T-helper 17 cell (primary cell): ENCODE measurements around the gene NAGLU. TPM values are rescaled to one million over a fixed set of nuclear protein-coding genes. Genes with fewer than 3 reads are reported as not detected.
A peak's percentile ranks its signal among the peaks of the same experiment; 100 is the strongest.

Experiments used
- ATAC-seq: fragments of 150-1000 bp; cut with Tn5 transposase; 2 replicates; pipeline ENCODE4 v1.10.0; 2021; ENCODE audit warnings: mild to moderate bottlenecking, moderate library complexity
- DNase-seq, 3 donors: peaks; one replicate each; pipeline versions ENCODE4 v3.0.0 to v3.0.0-alpha.2; 2020 to 2021
- H3K9me3 ChIP-seq: one replicate; pipeline ENCODE4 v1.7.0; 2013; ENCODE audit warnings: low read length, mild to moderate bottlenecking; ENCODE audit not compliant: control insufficient read depth, poor library complexity, severe bottlenecking
- H3K27ac Mint-ChIP-seq: one replicate; pipeline ENCODE4 v1.8.0; 2022; ENCODE audit warnings: mild to moderate bottlenecking, moderate library complexity, mixed read lengths
- H3K27me3 Mint-ChIP-seq: one replicate; pipeline ENCODE4 v1.8.0; 2022; ENCODE audit warnings: mixed read lengths
- H3K36me3 Mint-ChIP-seq: one replicate; pipeline ENCODE4 v1.8.0; 2022; ENCODE audit warnings: low read depth, mixed read lengths
- H3K4me1 Mint-ChIP-seq: one replicate; pipeline ENCODE4 v1.8.0; 2022; ENCODE audit warnings: mild to moderate bottlenecking, mixed read lengths
- H3K4me3 Mint-ChIP-seq: one replicate; pipeline ENCODE4 v1.8.0; 2022; ENCODE audit warnings: mild to moderate bottlenecking, moderate library complexity, mixed read lengths
- total RNA-seq, 4 donors: library from RNA in 2 of 4; stranded (reverse) in 2 of 4; gene quantifications; one replicate each; pipeline ENCODE4 v1.2.3 and lab custom pipeline; 2022 to 2026

Gene NAGLU
- total RNA-seq, 2 donors from 2014 or later, result 12.5 to 13.2 TPM

GRCh38 chr17:42584880-42585279 is 48.8 kb downstream of the NAGLU start:
- no peaks in the 10 kb centered on the region for H3K27me3 Mint-ChIP-seq
- ATAC-seq (no peak), DNase-seq (no peak)
- H3K4me3 Mint-ChIP-seq, result no peak overlapping the region
- H3K4me1 Mint-ChIP-seq, result peaks cover 5% of the 10 kb centered on the region
- H3K9me3 ChIP-seq, result no peaks in the 10 kb centered on the region
- peaks cover 2% of the 10 kb centered on the region for H3K36me3 Mint-ChIP-seq
- H3K27ac Mint-ChIP-seq, result peak overlapping the region; percentile 47

- H3K4me1 Mint-ChIP-seq, result peaks cover 5% of the 10 kb centered on the region
- no peak overlapping the region for H3K4me3 Mint-ChIP-seq
- H3K27me3 Mint-ChIP-seq, result no peaks in the 10 kb centered on the region
- DNase-seq (no peak), ATAC-seq (no peak)
- H3K9me3 ChIP-seq, result no peaks in the 10 kb centered on the region
- peak overlapping the region; percentile 47 for H3K27ac Mint-ChIP-seq
- H3K36me3 Mint-ChIP-seq, result peaks cover 2% of the 10 kb centered on the region
Measured at GRCh38 chr17:42585353-42585752, 49.3 kb downstream of the NAGLU start.

DNA sequence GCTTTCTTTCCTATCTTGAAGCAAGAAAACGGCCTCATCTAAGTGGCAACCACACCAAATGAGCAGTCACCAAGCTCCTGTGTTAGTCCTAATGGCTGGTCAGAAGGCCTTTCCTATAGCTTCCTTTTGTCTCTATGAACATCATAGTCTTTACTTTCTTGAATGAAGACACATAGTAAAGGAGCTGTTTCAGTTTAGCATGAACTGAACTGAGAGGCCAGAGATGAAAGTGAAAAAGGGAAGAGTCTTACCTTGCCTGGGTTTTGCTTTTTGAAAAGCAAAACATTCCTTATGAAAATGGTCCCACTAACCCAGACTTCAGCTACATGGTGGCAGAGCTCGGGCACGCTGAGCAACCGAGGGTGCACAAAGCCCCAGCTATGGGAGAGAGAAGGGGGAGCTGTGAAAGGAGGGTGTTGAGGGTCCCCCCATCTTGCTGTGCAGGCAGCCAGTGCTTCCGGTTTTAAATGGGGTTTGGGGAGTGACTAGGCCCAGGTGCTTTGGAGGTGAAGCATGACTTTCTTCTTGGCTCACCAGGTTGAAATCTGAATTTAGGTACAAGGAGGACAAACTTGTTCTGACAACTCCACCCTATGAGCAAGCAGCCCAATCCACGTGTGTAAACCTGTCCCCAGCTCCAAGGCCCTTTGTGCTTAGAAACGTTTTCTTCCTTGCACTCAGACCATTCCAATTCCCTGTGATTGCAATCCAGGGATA is 50.6 kb downstream of the NAGLU start:
- H3K36me3 Mint-ChIP-seq, result peaks cover 2% of the 10 kb centered on the region
- no peaks in the 10 kb centered on the region for H3K27me3 Mint-ChIP-seq
- DNase-seq, result no peak
- H3K27ac Mint-ChIP-seq, result no peak overlapping the region
- H3K9me3 ChIP-seq, result no peaks in the 10 kb centered on the region
- peaks cover 5% of the 10 kb centered on the region for H3K4me1 Mint-ChIP-seq
- no peak overlapping the region for H3K4me3 Mint-ChIP-seq
- ATAC-seq, result no peak

- peaks cover 7% of the 10 kb centered on the region for H3K4me1 Mint-ChIP-seq
- H3K27ac Mint-ChIP-seq, result no peak overlapping the region
- H3K27me3 Mint-ChIP-seq, result no peaks in the 10 kb centered on the region
- peaks cover 2% of the 10 kb centered on the region for H3K36me3 Mint-ChIP-seq
- H3K4me3 Mint-ChIP-seq, result no peak overlapping the region
- no peak for DNase-seq
- no peak for ATAC-seq
- H3K9me3 ChIP-seq, result no peaks in the 10 kb centered on the region
Measured at GRCh38 chr17:42590886-42591285, 54.8 kb downstream of the NAGLU start.

DNA sequence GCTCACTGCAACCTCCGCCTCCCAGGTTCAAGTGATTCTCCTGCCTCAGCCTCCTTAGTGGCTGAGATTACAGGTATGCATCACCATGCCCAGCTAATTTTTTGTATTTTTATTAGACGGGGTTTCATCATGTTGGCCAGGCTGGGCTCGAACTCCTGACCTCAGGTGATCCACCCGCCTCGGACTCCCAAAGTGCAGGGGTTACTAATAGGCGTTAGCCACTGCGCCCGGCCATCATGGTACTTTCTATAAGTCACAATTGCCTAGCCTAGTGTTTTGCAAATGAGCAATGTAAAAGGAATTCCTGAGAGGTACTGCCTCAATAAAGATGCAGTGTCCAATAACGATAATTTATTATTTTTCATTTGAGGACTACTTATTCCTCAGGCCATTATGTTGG is 55.4 kb downstream of the NAGLU start:
- no peak for ATAC-seq
- peaks cover 4% of the 10 kb centered on the region for H3K36me3 Mint-ChIP-seq
- H3K9me3 ChIP-seq, result no peaks in the 10 kb centered on the region
- H3K4me1 Mint-ChIP-seq, result peaks cover 9% of the 10 kb centered on the region
- no peaks in the 10 kb centered on the region for H3K27me3 Mint-ChIP-seq
- H3K27ac Mint-ChIP-seq, result peak overlapping the region; percentile 21
- no peak overlapping the region for H3K4me3 Mint-ChIP-seq
- DNase-seq, result no peak

Other genes with a start within 250 kb of the NAGLU start
- 100 to 1,000 TPM; 153 to 177 TPM for gene STAT5A, start 247.7 kb upstream of the NAGLU start, total RNA-seq
- gene STAT3, start 147.8 kb upstream of the NAGLU start, total RNA-seq, result 100 to 1,000 TPM; 203 to 221 TPM
- gene CAVIN1, start 113.0 kb upstream of the NAGLU start, total RNA-seq, result under 1 TPM; 0.47 to 0.90 TPM
- gene ATP6V0A1, start 77.4 kb upstream of the NAGLU start, total RNA-seq, result 10 to 100 TPM; 15.4 to 18.5 TPM
- gene HSD17B1, start 16.7 kb downstream of the NAGLU start, total RNA-seq, result 1 to 10 TPM in 1 of 2 donors, under 1 TPM in 1; 0.90 to 1.2 TPM
- gene COASY, start 25.9 kb downstream of the NAGLU start, total RNA-seq, result 10 to 100 TPM; 39.1 to 49.4 TPM
- 10 to 100 TPM; 33.1 to 36.1 TPM for gene MLX, start 30.9 kb downstream of the NAGLU start, total RNA-seq
- 1 to 10 TPM; 2.4 to 2.6 TPM for gene PSMC3IP, start 41.5 kb downstream of the NAGLU start, total RNA-seq
- 10 to 100 TPM; 43.5 to 57.9 TPM for gene RETREG3, start 73.1 kb downstream of the NAGLU start, total RNA-seq
- 1 to 10 TPM; 6.1 to 9.8 TPM for gene TUBG1, start 73.4 kb downstream of the NAGLU start, total RNA-seq
- gene TUBG2, start 123.0 kb downstream of the NAGLU start, total RNA-seq, result 10 to 100 TPM in 1 of 2 donors, 1 to 10 TPM in 1; 8.9 to 11.3 TPM
- under 1 TPM; 0.78 to 0.85 TPM for gene PLEKHH3, start 140.8 kb downstream of the NAGLU start, total RNA-seq
- gene CCR10, start 145.6 kb downstream of the NAGLU start, total RNA-seq, result 1 to 10 TPM; 1.4 to 1.6 TPM
- 1 to 10 TPM; 3.9 to 6.9 TPM for gene CNTNAP1, start 146.3 kb downstream of the NAGLU start, total RNA-seq
- gene EZH1, start 208.8 kb downstream of the NAGLU start, total RNA-seq, result 10 to 100 TPM; 72.6 to 77.0 TPM
- not detected for gene RAMP2, start 225.0 kb downstream of the NAGLU start, total RNA-seq
- 10 to 100 TPM; 20.5 to 27.4 TPM for gene VPS25, start 237.2 kb downstream of the NAGLU start, total RNA-seq
- gene WNK4, start 244.4 kb downstream of the NAGLU start, total RNA-seq, result under 1 TPM in 1 of 2 donors, not detected in 1; 0.31 TPM